Measurements from ENCODE around the gene BIN1.

BIN1 gene

DNA sequence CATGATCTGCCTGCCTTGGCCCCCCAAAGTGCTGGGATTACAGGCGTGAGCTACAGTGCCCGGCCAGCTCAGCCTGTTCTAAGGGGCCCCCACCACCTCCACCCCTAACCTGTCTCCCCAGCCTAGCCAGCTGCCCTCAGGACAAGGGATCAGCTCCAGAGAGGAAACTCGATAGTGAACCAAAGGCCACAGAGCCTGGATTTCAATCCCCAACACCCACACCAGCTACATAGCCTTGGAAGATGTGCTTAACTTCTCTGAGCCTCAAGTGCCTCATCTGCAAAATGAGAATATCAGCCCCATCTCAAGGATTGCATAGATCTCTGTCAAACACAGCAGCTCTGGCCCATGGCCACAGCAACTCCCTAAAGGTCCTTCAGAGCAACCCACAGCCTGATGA lies 32.0 kb downstream of the BIN1 start:
- DNase-seq (ENCODE audit: low read depth): no peak

DNA sequence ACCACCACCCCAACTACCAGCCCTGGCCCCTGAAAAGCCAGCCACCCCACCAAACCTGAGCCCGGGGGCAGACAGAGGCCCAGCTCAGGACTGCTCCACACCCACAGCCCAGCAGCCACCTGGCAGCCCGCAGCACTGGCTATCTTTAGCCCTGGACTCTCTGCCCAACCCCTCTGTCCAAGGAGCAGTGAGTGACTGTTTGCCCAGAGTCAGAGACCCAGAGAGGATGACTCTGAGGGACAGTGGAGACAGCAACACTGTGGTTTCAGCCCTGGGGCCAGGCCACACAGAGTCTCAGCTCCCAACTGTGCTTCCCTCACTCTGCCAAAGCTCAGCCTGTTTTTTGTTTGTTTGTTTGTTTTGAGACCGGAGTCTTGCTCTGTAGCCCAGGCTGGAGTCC lies 32.6 kb downstream of the BIN1 start:
- DNase-seq (ENCODE audit: low read depth): no peak

DNA sequence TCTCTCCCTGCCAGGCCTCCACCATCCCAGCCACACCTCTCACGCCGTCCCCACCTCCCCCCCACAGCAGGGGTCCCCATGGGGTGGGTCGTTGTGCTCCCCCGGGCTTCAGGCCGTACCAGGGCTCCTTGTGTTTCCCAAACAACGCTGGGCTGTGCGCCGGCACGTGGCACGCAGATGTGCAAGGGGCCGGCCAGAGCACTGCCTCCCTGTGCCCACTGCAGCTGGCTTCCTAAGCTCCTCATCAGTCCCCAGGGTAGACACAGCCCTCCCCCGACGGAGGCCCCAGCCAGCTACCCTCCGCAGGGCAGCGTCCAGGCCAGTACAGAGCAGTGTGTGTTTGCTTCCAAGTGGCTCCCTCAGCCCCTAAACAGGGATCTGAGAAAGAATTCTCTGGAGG lies 34.0 kb downstream of the BIN1 start:
- no peak for DNase-seq (ENCODE audit: low read depth)

DNA sequence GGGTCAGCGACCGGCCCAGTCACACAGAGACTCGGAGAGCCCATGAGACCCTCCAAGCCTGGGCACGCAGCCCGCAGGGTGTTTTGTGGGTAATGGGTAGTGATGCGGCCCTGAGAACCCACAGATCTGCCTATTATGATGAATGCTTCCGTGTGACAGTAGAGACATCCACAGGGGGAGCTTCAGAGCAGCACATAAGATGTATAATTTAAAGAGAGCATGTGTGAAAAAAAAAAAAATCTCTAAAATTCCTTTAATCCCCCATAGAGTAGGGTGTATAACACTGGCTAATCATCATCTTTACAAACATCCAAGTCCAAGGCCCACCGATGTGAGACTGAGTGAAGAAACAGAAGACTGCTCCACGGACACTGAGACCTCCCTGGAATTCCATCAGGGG lies 34.6 kb downstream of the BIN1 start:
- DNase-seq (ENCODE audit: low read depth): no peak

DNA sequence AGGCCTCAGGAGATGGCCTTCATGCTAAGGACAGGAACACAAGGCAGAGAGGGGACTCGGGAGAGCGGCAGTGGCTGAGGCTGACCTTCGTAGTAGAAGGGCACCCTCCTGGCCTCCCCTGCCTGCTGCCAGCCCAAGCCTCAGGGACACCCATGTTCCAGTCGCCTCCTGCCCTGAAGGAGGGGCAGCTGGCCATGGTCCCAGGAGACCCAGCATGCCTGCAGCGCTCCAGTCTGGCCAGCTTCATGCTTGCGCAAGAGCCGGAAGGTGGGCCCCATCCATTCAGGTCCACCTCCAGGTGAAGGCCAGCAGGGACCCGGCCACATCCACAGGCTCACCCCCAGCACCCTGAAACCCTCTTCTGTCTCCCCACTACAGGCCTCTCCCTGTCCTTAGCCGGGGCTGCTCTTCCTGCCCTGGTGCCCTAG lies 35.0 kb downstream of the BIN1 start:
- no peak for DNase-seq (ENCODE audit: low read depth)

DNA sequence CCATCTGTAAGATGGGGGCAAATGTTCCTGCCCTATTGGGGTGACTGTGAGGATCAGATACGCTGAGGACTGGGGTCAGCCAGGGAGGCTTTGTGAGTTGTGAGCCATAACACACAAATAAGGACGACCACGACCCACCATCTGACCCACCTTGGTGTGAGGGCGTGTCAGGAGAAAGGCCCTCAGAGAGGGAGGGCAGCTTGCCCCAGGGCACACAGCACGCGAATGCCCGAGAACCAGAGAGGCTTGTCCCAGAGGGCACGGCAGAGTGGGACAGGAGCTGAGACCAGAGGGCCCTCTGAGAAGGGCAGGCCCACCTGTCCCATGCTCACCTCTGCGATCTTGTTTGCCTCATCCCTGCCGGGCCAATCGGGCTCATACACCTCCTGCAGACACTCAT lies 36.7 kb downstream of the BIN1 start:
- DNase-seq (ENCODE audit: low read depth): no peak

DNA sequence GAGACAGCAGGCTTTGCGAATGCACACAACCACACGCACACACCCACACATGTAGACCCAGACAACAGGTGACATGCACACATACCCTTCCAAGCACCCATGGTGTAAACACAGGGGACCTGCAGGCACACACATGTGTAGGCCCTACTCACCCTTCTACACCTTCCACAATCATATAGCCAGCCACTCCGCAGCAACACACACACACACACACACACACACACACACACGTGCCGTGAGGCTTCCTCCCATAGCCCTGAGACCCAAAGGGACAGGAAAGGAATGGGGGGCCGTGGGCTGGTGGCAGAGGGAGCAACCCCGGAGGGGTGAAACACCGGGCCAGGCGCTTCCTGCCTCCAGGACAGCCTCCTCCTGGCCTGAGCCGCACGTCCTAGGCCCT lies 37.4 kb downstream of the BIN1 start:
- no peak for DNase-seq (ENCODE audit: low read depth)

DNA sequence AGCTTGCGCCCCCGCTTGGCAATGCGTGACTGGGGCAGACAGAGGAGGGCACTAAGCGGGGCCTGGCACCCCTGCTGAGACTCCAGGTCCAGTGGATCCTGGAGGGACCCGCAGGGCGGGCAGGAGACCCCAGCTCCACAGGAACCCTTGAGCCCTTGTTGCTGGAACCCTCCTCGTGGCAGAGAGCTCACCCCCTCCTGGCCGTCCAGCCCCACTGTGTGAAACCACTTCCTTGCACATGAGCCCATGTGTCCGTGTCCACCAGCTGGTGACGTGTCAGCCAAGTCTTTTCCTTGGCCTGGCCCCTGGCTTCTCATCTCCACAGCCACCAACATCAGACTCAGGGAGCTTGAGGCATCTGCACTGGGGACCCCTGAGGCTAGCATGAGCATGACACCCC lies 38.0 kb downstream of the BIN1 start:
- no peak for DNase-seq (ENCODE audit: low read depth)

DNA sequence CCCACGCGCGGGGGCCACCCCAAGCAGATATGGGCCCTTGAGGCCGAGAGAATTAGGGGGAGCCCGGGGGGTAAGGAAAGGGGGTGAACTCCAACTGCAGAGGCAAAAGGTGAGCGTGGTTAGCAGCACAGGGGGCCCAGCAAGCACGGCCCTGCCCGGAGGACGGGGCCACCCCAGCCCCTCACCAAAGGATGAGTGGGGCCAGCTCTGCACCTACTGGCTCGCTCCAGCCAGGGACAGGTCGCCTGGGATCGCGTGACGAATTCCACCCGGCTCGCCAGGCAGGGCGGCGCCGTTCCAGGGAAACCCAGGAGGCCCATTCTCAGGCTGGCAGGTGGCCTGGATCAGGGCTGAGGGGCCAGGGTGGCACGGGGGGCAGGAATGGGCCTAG lies 38.6 kb downstream of the BIN1 start:
- DNase-seq (ENCODE audit: low read depth): no peak

DNA sequence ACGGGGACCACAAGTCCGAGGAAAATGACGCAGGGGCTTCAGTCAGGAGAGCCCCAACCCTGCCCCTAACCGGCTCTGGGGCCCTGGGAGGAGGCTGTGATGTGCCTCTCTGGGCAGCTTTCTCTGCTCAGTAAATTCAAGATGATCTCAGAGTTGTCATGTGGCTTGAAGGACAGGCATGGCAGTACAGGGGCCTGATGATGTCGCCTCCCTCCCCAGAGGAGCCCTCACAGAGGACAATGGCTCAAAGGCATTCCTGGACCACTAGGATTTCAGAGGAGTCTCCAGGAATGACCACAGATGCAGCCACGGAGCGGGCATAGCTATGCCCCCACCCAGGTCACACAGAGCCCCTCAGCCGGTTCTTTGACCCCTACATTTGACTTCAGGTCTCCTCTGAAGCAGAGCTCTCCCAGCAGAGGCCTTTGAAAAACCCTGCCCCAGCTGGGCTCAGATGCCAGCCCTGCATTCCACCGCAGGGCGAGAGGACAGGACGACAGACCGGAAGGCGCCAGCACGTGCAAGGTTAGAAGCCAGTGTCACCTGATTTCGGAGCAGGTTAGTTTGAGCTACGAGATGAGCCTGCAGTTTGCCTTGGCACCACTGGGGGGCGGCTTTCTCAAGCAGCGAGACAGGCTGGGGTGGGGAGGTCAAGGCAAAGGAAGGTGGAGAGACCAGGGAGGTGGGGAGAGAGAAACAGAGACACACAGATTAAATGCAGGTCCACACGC lies 39.2 kb downstream of the BIN1 start:
- peak; percentile 56 for DNase-seq (ENCODE audit: low read depth)

DNA sequence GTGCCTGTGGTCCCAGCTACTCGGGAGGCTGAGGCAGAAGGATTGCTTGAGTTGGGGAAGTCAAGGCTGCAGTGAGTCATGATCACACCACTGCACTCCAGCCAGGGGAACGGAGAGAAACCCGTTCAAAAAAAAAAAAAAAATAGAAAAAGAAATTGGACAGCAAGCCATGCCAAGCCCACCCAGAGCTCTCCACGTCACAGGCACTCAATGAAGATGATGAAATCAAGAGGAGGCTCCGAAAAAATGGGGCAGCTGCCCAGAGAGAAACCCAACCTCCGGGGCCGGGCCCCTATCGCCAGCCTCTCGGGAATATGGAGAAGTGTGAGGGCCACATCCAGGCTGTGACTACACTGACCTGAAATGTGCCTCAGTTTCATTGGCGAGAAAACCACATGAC lies 40.0 kb downstream of the BIN1 start:
- no peak for DNase-seq (ENCODE audit: low read depth)

DNA sequence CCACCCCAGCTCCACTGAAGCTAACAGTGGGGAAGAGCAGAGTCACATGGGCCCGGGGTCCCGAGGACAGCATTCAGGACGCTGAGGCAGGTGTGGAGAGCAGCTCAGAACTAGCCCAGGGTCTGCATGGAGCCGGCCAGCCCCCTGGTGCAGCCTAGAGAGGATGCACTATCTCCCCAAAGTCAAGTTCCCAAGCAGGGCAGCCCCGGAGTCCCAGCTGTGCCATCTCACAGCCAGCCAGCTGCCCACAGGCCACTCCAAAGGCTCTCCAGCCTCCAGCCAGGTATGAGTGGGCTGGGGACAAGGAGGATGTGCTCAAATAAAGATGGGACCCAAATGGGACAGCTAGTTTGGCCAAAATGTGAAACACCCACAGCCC lies 41.0 kb downstream of the BIN1 start:
- no peak for DNase-seq (ENCODE audit: low read depth)

DNA sequence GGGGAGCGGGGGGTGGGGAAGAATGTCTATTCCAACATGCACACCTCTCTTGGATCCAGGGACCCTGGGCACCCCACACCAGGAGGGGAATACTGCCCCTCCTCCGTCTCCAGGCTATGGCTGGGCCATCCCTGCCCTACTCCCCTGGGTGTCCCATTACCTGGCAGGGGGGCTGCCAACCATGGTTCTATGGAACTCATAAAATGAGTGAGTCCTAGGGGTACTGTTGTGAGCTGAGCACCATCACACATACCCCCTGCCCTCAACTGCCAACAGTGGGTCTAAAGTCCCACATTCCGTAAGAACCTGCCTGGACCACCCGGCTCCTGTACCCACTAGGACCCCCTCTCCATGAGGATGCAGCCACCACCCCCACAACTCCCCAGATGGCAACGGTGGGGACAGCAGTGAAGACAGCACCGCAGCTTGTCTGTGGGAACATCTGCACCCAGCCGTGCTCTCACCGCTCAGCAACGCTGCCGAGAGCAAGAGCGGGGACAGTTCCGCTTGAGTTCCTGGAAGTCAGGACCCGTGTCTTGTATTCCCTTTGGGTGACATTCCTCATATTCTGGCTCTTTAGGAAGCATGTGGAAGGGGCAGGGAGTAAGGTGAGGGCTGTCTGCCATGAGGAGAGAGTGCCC lies 41.5 kb downstream of the BIN1 start:
- no peak for DNase-seq (ENCODE audit: low read depth)

DNA sequence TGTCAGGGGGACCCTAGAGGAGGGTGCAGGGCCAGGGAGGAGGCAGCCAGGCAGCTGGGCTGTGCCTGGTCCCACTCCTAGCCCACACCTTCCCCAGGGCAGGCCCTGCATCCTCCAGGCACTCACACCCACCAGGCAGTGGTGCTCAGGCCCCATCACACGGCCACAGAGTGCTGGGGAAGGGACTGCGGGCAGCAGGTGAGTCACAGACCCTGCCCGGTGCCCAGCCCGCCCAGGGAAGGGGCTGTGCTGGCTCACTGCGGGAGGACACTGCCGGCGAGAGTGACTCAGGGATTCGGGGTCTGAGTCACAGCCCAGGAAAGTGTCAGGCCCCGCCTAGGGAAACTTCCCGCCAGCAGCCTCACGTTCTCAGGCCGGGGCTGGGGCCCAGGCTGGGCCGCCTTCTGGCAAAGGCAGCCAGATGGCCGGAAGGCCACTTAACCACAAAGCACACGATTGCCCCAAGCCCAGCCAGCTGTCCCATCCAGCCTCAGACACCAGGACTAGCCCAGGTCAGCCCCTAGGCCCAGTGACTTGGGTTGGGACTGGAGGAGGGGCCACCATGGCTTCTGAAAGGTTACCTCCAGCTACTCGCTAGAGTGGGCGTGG lies 42.2 kb downstream of the BIN1 start:
- DNase-seq (ENCODE audit: low read depth): peak; percentile 85

DNA sequence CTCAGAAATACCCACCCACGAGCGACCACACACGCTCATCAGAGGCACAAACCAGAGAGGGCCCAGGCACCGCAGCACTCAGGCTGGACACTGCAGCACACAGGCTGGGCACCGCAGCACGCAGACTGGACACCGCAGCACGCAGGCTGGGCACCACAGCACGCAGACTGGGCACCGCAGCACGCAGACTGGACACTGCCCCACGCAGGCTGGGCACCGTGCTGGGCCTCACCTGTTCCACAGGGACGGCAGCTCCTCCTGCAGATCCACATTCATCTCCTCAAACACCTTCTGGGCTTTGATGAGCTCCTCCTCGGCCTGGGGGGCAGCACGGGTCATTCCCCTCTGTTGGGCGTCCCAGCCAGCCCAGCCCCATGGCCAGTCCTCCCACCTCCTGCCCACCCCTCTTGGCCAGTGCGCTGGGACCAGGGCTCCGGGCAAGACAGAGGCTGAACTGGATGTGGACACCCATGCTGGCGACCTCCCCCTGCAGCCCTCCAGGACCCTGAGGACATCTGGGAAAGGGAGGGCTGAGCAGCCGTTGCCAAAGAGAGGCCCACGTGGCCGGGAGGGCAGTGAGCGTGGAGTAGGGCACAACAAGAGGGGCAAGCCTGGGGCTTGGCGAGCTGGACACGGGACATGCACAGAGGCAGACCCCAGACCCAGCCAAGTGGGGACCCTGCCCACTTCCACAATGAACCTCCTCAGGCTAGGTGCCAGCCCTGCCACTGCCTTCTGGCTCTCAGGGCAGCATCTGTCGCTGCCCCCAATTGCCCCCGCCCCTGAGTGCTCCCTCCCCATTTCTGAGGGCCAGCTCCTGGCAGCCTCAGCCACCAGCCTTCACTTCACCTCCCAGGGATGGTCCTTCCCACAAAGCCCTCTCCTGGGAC lies 43.0 kb downstream of the BIN1 start:
- DNase-seq (ENCODE audit: low read depth): no peak

DNA sequence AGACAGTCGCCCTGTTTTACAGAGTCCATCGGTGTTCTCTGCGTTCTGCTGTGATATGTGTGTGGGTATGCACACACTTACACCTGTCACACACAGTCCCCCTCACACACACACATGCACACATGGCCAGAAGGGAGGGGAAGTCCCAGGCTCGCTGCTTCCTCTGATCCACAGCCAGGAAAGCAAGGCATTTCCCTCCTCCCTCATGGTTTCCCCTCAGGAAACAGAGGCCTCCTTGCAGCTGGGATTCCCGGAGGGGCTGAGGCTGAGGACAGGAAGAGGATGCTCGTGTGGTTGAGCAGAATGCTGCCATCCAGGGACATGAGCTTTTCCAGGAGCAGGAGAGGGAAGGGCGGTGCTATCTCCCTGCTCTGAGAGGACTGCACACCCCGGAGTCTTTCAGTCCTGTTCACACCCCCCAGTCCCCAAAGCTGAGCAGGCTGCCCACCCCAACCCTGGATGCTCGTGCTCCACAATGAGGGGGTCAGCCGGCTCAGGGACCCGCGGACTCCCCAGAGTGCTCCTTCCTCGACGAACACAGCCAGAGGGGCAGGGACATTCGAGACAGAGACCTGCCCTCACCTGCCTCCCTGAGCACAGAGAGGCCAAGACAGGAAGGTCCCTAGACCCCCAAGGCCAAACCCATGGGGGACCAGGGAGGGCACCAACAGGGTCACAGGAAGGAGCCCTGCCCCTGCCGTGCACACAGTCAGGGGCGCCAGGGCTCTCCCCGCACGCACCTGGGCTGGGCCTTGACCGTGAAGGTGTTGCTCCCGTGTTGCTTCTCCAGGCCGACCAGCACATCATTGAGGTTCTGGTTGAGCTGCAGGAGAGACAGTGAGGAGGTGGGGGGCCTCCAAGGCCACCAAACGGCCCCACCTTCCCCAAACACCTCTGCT lies 45.3 kb downstream of the BIN1 start:
- DNase-seq (ENCODE audit: low read depth): peak; percentile 13

DNA sequence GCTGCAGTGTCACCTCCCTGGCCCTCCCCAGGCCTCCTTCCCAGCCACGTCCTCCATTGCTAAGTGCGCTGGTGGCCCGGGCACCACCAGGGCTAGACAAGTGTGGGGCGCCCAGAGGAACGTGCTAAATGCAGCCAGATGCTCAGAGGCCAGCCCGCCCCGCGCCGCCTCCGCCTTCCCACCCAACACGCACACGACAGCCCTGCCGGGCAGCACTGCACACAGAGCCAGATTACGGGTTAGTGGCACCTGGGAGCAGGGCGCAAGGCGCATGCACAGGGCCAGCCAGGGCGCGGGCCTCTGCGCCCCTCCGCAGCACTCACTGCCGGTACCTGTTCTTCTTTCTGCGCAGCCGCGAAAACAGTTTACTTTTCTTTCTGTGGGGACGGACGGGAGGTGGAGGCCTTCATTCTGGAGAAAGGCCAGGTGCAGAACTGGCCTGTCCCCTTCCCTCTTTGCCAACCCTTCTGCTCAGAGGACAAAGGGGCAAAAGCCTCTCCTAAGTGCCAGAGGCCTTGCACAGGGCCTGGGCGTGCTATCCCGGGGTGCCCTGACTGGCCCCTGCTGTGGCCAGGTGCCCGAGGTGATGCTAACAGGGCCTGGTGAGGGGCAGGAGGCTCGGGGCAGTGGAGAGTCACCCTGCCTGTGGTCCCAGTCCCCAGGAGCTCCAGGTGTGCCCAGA lies 46.5 kb downstream of the BIN1 start:
- DNase-seq (ENCODE audit: low read depth): no peak

DNA sequence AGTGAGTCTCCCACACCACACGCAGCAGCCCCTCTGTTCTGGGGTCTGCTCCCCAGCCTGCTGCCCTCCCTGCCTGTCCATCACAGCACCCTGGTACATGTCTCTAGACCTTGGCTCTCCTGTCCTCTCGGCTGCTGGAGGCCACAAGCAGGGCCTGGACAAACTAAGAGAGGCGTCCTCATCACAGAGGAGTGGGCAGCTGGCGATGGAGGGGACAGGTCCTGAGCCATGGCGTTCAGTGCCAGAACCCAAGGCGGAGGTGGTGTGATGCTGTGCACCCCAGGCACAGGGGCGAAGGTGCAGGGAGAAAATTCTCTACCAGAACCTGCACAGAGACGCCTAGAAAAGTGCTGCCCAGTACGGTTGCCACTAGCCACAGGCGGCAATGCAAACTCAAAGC lies 47.4 kb downstream of the BIN1 start:
- no peak for DNase-seq (ENCODE audit: low read depth)

DNA sequence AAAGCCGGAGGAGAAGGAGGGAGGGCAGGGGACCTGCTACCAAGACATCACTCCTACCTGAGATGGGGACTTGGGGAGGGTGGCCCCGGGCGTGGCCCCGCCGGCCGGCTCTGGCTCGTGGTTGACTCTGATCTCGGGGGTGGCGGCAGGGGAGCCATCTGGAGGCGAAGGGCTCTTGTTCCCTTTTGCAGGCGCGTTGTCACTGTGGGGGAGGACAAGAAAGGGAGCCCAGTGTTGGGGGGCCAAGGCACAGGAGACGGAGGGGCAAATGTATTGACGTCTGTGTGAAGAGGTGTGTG lies 48.1 kb downstream of the BIN1 start:
- DNase-seq (ENCODE audit: low read depth): no peak

DNA sequence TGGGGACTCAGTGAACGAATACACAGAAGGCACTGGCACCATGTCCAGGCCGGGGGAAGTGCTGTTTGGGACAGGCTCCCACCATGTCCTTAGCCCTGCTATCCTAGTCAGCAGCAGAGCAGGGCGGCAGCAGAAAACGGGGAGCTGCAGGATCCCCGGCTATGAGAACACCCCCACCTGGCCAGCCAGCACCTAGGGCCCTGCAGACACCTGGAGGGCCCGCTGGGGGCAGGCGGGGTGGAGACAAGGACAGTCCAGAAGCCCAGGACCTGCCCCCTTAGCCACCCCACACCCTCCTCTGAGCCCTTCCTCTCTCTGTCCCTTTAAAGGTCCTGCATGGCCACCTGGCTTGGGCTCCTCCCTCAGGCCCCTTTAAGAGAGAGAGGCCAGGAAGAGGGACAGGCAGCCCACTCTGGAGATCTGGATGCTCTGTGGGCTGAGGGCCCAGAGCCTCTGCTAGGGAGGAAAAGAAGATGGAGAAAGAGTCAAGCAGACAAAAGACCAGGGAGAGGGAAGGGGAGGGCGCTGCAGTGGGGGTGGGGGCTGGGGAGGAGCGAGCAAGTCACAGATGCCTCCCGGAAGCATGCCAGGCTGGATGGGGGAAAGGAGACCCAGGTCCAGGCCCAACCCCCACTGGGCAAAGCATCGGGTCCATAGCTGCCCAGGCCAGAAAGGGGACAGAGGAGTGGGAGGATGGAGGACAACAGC lies 48.6 kb downstream of the BIN1 start:
- DNase-seq (ENCODE audit: low read depth): no peak
